GM21367 (cell line): ENCODE measurements around the gene ZSCAN12.
"Not testable (repeated sequence)": the region's sequence is repeated elsewhere in the genome, so short reads cannot be mapped to it uniquely, and the experiment has no call there.

Experiments
- ATAC-seq: cut with Tn5 transposase; IDR thresholded peaks from one replicate; pipeline ENCODE4 v1.9.1; 2021; ENCODE audit not compliant: unreplicated experiment

Gene ZSCAN12

GRCh38 chr6:28399350-28400121 is at the start of gene ZSCAN12:
ZSCAN12 (minus strand) TSS chr6:28399747; CDS start chr6:28398405, 1,342 bp downstream.
- ATAC-seq = peak; percentile 80

- no peak for ATAC-seq
These were observed 49.5 kb upstream of the ZSCAN12 start for GRCh38 chr6:28449056-28449455.

DNA sequence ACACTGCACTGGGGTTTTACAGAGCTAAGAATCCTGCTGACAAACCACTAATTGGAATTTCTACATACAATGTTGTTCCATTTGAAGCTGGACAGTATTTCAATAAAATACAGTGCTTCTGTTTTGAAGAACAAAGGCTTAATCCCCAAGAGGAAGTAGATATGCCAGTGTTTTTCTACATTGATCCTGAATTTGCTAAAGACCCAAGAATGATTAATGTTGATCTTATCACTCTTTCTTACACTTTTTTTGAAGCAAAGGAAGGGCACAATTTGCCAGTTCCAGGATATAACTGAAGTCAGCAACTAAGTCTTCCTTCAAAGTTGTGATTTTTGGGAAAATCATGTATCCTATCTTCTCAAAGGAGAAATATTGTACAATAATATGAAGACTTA is 48.0 kb upstream of the ZSCAN12 start:
- ATAC-seq = not testable (repeated sequence)

GRCh38 chr6:28446818-28447511 is 47.4 kb upstream of the ZSCAN12 start:
- no peak for ATAC-seq

DNA sequence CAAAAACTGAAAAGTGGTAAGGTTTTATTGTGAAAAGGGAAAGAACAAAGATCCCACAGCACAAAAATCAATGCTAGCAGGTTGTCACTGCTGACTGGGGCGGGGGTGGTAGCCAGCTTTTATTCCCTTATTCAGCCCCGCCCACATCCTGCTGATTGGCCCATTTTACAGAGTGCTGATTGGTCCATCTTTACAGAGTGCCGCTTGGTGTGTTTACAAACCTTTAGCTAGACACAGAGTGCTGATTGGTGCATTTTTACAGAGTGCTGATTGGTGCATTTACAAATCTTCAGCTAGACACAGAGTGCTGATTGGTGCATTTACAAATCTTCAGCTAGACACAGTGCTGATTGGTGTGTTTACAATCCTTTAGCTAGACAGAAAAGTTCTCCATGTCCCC is 45.2 kb upstream of the ZSCAN12 start:
- not testable (repeated sequence) for ATAC-seq

- peak; percentile 89 for ATAC-seq
These were observed 43.7 kb upstream of the ZSCAN12 start, which contains the start of gene ZSCAN23 for GRCh38 chr6:28443112-28443773. ZSCAN23 (minus strand) TSS chr6:28443491; CDS start chr6:28436266, 7,225 bp downstream.

- no peak for ATAC-seq
These were observed 43.0 kb upstream of the ZSCAN12 start for GRCh38 chr6:28442586-28442985.

DNA sequence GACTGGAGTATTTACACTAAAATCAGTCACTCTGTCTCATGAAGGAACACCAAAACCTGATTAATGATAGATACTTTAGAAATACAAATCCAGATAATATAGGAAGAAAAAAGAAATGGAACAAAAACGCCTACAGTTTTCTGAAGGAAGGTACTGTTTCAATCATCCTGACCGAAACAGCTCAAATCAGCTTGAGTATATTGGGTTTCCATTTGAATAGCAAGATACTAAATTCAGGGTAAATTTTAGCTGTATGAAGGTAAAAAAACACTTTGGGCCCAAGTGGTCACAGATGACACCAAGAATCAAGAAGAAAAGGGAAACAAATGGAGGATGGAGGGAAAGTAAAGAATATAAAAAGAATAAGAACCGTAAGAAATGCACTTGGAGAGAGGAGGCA is 36.9 kb upstream of the ZSCAN12 start:
- no peak for ATAC-seq

DNA sequence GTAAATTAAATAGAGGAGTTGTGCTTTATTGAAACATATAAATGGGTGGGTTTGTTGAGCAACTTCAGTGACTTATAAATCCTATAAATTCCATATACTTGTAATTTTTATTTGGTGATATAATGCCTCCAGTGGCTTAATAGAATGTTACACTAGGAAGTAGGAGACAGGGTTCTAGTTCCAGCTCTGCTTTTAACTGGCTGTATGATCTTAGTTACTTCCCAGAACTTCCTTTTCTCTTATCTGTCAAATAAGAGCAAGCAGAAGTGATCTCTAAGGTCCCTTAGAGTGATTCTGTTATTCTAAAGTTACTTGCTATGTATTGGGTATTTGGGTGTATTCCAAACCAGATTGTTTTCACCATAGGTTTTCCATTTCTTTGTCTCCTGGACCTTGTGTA is 33.6 kb upstream of the ZSCAN12 start:
- ATAC-seq = no peak

DNA sequence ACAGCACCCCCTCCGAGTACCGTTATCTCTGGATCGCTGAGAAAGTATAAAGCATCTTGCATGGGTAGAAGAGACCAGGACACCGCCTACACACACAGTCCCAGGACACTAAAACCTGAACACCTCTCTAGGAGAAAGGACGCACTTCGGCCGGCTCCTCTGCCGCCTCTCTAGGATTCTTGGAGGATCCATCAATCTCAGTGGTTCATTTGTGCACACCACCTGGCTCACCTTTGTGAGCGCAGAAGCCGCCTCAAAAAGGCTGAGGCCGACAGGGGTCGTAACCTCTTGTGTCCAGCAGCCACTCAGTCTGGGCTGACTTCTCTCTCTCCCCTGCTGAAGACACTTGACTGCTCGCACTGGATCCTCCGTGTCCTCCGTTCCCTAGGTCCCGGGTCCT is 30.2 kb upstream of the ZSCAN12 start:
- no peak for ATAC-seq

DNA sequence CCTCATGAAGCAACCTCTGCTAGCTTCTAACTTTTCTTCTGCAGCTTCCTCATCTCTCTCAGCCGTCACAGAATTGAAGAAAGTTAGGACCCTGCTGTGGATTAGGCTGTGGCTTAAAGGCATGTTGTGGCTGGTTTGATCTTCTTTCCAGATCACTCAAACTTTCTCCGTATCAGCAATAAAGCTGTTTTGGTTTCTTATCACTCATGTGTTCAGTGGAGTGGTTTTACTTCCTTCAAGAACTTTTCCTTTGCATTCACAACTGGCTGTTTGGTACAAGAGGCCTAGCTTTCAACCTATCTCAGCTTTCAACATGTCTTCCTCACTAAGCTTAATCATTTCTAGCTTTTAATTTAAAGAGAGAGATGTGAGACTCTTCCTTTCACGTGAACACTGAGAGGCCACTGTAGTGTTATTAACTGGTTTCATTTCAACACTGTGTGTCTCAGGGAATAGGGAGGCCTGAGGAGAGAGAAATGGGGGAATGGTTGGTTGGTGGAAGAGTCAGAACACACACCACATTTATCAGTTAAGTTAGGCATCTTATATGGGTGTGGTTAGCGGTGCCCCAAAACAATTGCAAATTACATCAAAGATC is 26.5 kb upstream of the ZSCAN12 start:
- ATAC-seq = no peak

DNA sequence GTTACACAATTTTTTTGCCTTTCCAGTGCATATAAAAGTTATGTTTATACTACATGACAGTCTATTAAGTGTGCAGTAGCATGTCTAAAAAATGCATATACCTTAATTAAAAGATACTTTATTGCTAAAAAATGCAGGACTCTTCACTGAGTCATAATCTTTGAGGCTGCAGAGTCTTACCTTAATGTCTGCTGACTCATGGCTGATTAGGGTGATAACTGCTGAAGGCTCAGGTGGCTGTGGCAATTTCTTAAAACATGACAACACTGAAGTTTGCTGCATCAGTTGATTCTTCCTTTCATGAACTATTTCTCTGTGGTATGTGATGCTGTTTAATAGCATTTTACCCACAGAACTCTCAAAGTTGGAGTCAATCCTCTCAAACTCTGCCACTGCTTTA is 24.6 kb upstream of the ZSCAN12 start:
- ATAC-seq = no peak

GRCh38 chr6:28423546-28423945 is 24.0 kb upstream of the ZSCAN12 start:
- no peak for ATAC-seq

- ATAC-seq = no peak
These were observed 14.1 kb upstream of the ZSCAN12 start for GRCh38 chr6:28413681-28414080.

- ATAC-seq = no peak
These were observed 11.2 kb upstream of the ZSCAN12 start for GRCh38 chr6:28410767-28411166.

GRCh38 chr6:28408076-28408802 is 8.7 kb upstream of the ZSCAN12 start:
- ATAC-seq = no peak

GRCh38 chr6:28407401-28407800 is 7.9 kb upstream of the ZSCAN12 start:
- no peak for ATAC-seq

GRCh38 chr6:28403923-28404322 is 4.4 kb upstream of the ZSCAN12 start:
- not testable (repeated sequence) for ATAC-seq

DNA sequence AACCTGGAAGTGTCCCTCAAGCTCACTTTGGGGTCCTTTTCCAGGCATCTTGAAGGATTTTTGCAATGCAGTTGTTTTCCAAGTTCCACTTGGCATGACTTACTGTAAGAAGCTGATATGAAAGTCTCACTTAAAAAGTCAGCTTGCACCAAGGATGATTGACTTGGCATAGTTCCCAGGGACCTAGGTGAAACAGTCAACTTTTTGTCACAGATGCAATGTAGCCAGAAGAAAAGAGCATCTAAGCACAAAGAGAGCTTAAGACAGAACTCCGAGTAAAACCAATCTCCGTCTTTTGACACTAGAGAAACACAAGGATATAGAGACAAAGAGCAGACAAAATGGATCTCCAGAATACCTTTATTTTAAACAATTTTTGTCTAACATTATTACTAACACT is 2.6 kb upstream of the ZSCAN12 start:
- no peak for ATAC-seq

DNA sequence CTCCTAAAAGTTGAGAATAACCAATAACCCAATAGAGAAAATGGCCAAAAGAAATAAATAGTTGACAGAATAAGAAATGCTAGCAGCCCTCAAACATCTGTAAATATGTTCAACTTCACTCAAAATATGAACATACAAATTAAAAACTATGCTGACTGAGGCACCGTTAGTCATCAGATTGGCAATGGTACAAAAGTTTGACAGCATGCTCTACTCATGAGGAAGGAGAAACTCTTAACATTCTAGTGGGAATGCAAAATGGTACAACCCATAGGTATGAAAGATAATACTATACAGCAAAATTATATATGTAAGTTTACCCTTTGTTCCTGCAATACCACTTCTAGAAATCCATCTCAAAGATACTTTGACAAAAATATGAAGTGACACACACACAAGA is 1.6 kb upstream of the ZSCAN12 start:
- ATAC-seq = no peak

DNA sequence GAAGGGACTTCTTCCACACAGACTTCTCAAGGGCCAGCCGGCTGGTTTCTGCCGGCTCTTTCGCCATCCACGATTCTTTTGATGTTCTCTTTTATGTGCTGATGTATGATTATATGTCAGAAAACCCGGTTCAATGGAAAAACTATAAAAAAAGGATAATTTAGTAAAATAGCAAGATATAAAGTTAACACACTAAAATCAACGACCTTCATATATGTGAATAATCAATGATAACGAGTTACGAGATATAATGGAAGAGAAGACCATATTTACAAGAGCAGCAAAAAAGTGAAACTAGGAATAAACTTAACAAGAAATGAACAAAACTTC is 540 bp upstream of the ZSCAN12 start:
- no peak for ATAC-seq
